ENCODE data around the gene MUC4. TPM values are rescaled to one million over a fixed set of nuclear protein-coding genes. Genes with fewer than 3 reads are reported as not detected.

The MUC4 gene
- total and polyA plus RNA-seq, 2 experiments from 2014 or later: 1.3 TPM

- H3K27ac Mint-ChIP-seq: no peak overlapping the region
- H3K9me3 Mint-ChIP-seq: no peaks in the 10 kb centered on the region
- H3K27ac ChIP-seq (ENCODE audit: low read depth): no peak overlapping the region
- H3K4me1 Mint-ChIP-seq: peaks cover 6% of the 10 kb centered on the region
- DNase-seq (ENCODE audit: low spot score) (no peak), ATAC-seq (peak; percentile 9)
- no peak overlapping the region for H3K4me2 ChIP-seq
- H3K79me2 ChIP-seq (replicated peaks; ENCODE audit: insufficient read depth): no peaks in the 10 kb centered on the region
- H3K27me3 Mint-ChIP-seq (ENCODE audit: insufficient read depth, low read depth, poor library complexity): peaks cover 2% of the 10 kb centered on the region
- H4K20me1 ChIP-seq (replicated peaks; ENCODE audit: insufficient read depth): no peaks in the 10 kb centered on the region
- no peaks in the 10 kb centered on the region for H3K36me3 Mint-ChIP-seq (ENCODE audit: low read depth)
- no peaks in the 10 kb centered on the region for H3K27me3 ChIP-seq (ENCODE audit: insufficient read depth)
- no peaks in the 10 kb centered on the region for H3K9me2 ChIP-seq (ENCODE audit: insufficient read depth)
- H3K4me1 ChIP-seq (ENCODE audit: insufficient read depth): no peaks in the 10 kb centered on the region
- H3K4me3 Mint-ChIP-seq: no peak overlapping the region
- no peaks in the 10 kb centered on the region for H3F3A ChIP-seq (replicated peaks; ENCODE audit: low read depth)
- no peak overlapping the region for H2AFZ ChIP-seq
- no peaks in the 10 kb centered on the region for H3K36me3 ChIP-seq (ENCODE audit: insufficient read depth)
- TF ChIP-seq REST (IDR thresholded peaks at IDR 0.05; ENCODE audit: unreplicated experiment): no peak
- no peak for TF ChIP-seq CTCF (conservative IDR thresholded peaks at IDR 0.05; ENCODE audit: low read depth in 2 of 2)
- TF ChIP-seq ZNF462 (CRISPR knock-in tag; IDR thresholded peaks at IDR 0.05): no peak
- no peak for TF ChIP-seq JUNB (IDR thresholded peaks at IDR 0.05; ENCODE audit: unreplicated experiment)
- TF ChIP-seq ZNF114 (CRISPR knock-in tag; IDR thresholded peaks at IDR 0.05): no peak
- no peak for TF ChIP-seq ZNF331 (CRISPR knock-in tag; IDR thresholded peaks at IDR 0.05; ENCODE audit: low read depth)
- TF ChIP-seq CREB1 (CRISPR knock-in tag; IDR thresholded peaks at IDR 0.05; ENCODE audit: low read depth): no peak
- TF ChIP-seq EZH2 (IDR thresholded peaks at IDR 0.05; ENCODE audit: low read depth, unreplicated experiment): no peak
- TF ChIP-seq NANOG (IDR thresholded peaks at IDR 0.05; ENCODE audit: borderline replicate concordance): no peak
- no peak for TF ChIP-seq POLR2AphosphoS5 (IDR thresholded peaks at IDR 0.05; ENCODE audit: low read depth)
- no peak for TF ChIP-seq STAT1 (IDR thresholded peaks at IDR 0.05; ENCODE audit: unreplicated experiment)
- no peak for TF ChIP-seq EZH2phosphoT487 (IDR thresholded peaks at IDR 0.05; ENCODE audit: unreplicated experiment)
- no peak overlapping the region for H3K4me3 ChIP-seq
Measured at GRCh38 chr3:195761567-195762248, 50.0 kb downstream of the MUC4 start.
